Gastrocnemius medialis (tissue), 4 donors: ENCODE results near the gene SLC17A4.

ENCODE experiments used
- POLR2A ChIP-seq, 2 donors: fragments of 450-650 bp; IDR thresholded peaks; one replicate each; pipeline ENCODE4 v1.6.1; 2017; ENCODE audit warnings: antibody characterized with exemption in 2 of 2, mild to moderate bottlenecking in 2 of 2, moderate library complexity in 2 of 2
- TF ChIP-seq, protein P1 (sequence below), 5 experiments: fragments of 450-650 bp in 3 of 5; fragments of 200-600 bp in 2 of 5; sonication (generic) in 2 of 5; IDR thresholded peaks in 4 of 5; conservative IDR thresholded peaks in 1 of 5; 1 replicate in 4 of 5; 2 replicates in 1 of 5; pipeline ENCODE4 v1.5.1; 2016 to 2019; ENCODE audit warnings: antibody characterized with exemption in 5 of 5, mild to moderate bottlenecking in 3 of 5, moderate library complexity in 3 of 5

DNA sequence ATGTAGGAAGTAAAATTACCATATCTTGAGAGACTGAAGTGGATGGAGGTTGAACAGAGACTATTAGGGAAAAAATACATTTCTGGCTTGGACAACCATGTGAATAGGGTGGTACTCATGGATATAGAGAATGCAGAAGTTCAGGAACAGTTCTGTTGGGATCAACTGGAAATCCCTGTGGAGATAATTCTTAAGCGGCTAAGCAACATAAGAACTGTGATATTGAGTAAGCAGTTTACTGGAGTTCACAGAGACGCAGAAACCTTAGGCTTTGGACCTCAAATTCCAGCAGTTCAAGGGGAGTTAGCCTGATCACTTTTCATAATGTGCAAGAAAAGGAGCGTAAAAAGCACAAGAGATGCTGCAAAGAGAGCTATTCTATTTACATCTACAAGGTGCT is 23.6 kb upstream of the SLC17A4 start:
- no peak for TF ChIP-seq POLR2A (IDR thresholded peaks at IDR 0.05)
- TF ChIP-seq, protein P1, sequence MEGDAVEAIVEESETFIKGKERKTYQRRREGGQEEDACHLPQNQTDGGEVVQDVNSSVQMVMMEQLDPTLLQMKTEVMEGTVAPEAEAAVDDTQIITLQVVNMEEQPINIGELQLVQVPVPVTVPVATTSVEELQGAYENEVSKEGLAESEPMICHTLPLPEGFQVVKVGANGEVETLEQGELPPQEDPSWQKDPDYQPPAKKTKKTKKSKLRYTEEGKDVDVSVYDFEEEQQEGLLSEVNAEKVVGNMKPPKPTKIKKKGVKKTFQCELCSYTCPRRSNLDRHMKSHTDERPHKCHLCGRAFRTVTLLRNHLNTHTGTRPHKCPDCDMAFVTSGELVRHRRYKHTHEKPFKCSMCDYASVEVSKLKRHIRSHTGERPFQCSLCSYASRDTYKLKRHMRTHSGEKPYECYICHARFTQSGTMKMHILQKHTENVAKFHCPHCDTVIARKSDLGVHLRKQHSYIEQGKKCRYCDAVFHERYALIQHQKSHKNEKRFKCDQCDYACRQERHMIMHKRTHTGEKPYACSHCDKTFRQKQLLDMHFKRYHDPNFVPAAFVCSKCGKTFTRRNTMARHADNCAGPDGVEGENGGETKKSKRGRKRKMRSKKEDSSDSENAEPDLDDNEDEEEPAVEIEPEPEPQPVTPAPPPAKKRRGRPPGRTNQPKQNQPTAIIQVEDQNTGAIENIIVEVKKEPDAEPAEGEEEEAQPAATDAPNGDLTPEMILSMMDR (IDR thresholded peaks at IDR 0.05 in 4 of 5, conservative IDR thresholded peaks at IDR 0.05 in 1 of 5): no peak
